NCI-H446 (cell line): ENCODE results near the gene SLC1A4.
"Not testable (repeated sequence)": the region's sequence is repeated elsewhere in the genome, so short reads cannot be mapped to it uniquely, and the experiment has no call there.

Experiments used
- DNase-seq, 2 experiments: peaks; one replicate each; lab custom pipeline; 2025; lab: John Stamatoyannopoulos, UW

The SLC1A4 gene

GRCh38 chr2:64966017-64966416, 23.2 kb upstream of the SLC1A4 start:
- DNase-seq, result no peak

GRCh38 chr2:64966839-64967238, 22.4 kb upstream of the SLC1A4 start:
- DNase-seq, result no peak

- DNase-seq, result no peak
Observed at GRCh38 chr2:64967601-64968000, 21.6 kb upstream of the SLC1A4 start.

- not testable (repeated sequence) for DNase-seq
Observed at GRCh38 chr2:64969086-64969485, 20.1 kb upstream of the SLC1A4 start.

- no peak for DNase-seq
Observed at GRCh38 chr2:64970495-64970894, 18.7 kb upstream of the SLC1A4 start.

GRCh38 chr2:64972426-64972825, 16.8 kb upstream of the SLC1A4 start:
- DNase-seq, result no peak

- no peak for DNase-seq
Observed at GRCh38 chr2:64972876-64973275, 16.3 kb upstream of the SLC1A4 start.

GRCh38 chr2:64975232-64975821, 13.9 kb upstream of the SLC1A4 start:
- DNase-seq, result peak in 1 of 2 experiments; percentile 33

GRCh38 chr2:64976276-64976675, 12.9 kb upstream of the SLC1A4 start:
- DNase-seq, result no peak

- DNase-seq, result no peak
Observed at GRCh38 chr2:64978514-64979268, 10.5 kb upstream of the SLC1A4 start.

- no peak for DNase-seq
Observed at GRCh38 chr2:64979744-64980143, 9.5 kb upstream of the SLC1A4 start.

- no peak for DNase-seq
Observed at GRCh38 chr2:64980183-64980582, 9.0 kb upstream of the SLC1A4 start.

GRCh38 chr2:64982311-64982857, 6.8 kb upstream of the SLC1A4 start:
- no peak for DNase-seq

GRCh38 chr2:64982932-64983331, 6.3 kb upstream of the SLC1A4 start:
- DNase-seq, result no peak

- no peak for DNase-seq
Observed at GRCh38 chr2:64985447-64985846, 3.8 kb upstream of the SLC1A4 start.

GRCh38 chr2:64987001-64987955, 1.9 kb upstream of the SLC1A4 start:
- no peak for DNase-seq

- DNase-seq, result no peak
Observed at GRCh38 chr2:64987956-64988419, 1.2 kb upstream of the SLC1A4 start.

GRCh38 chr2:64988420-64989125, 626 bp upstream of the SLC1A4 start:
- DNase-seq, result peak in 1 of 2 experiments; percentile 70

- no peak for DNase-seq
Observed at GRCh38 chr2:64989982-64990614, 899 bp downstream of the SLC1A4 start.

GRCh38 chr2:64990876-64991275, 1.7 kb downstream of the SLC1A4 start:
- no peak for DNase-seq

- no peak for DNase-seq
Observed at GRCh38 chr2:64992218-64992617, 3.0 kb downstream of the SLC1A4 start.
